ENCODE results near the gene SEC24D.

DNA sequence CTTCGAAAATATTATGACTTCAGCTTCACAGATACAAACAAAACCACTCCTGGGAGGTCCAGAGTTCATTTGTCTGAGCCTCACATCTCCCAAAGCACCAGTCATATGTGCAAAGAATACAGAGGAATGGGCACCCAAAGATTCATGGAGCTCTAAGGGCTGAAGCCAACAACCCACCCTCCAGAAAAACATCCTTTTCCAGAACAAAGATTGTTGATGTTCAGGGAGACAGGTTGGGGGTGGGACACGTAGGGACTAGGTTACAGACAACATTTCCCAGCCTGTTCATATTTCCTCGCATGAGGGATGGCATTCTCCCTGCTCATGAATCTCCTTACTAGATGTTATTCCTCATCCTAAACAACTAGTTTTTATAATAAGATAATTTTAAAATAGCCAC, 79.5 kb downstream of the SEC24D start:
- no peak for TF ChIP-seq POLR2AphosphoS5 (IDR thresholded peaks at IDR 0.05)
- TF ChIP-seq POLR2A (IDR thresholded peaks at IDR 0.05) = no peak
- TF ChIP-seq, protein P1, sequence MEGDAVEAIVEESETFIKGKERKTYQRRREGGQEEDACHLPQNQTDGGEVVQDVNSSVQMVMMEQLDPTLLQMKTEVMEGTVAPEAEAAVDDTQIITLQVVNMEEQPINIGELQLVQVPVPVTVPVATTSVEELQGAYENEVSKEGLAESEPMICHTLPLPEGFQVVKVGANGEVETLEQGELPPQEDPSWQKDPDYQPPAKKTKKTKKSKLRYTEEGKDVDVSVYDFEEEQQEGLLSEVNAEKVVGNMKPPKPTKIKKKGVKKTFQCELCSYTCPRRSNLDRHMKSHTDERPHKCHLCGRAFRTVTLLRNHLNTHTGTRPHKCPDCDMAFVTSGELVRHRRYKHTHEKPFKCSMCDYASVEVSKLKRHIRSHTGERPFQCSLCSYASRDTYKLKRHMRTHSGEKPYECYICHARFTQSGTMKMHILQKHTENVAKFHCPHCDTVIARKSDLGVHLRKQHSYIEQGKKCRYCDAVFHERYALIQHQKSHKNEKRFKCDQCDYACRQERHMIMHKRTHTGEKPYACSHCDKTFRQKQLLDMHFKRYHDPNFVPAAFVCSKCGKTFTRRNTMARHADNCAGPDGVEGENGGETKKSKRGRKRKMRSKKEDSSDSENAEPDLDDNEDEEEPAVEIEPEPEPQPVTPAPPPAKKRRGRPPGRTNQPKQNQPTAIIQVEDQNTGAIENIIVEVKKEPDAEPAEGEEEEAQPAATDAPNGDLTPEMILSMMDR (IDR thresholded peaks at IDR 0.05) = no peak

Data from transverse colon (tissue), 4 donors.